NCI-H345 treated with DMSO at 0.1 percent for 48 hours (cell line): ENCODE results near the gene OR51V1.
"Not testable (repeated sequence)": the region's sequence is repeated elsewhere in the genome, so short reads cannot be mapped to it uniquely, and the experiment has no call there.

ENCODE experiments used
- DNase-seq: peaks from one replicate; lab custom pipeline; 2025; ENCODE audit not compliant: unreplicated experiment; lab: John Stamatoyannopoulos, UW

Gene OR51V1

DNA sequence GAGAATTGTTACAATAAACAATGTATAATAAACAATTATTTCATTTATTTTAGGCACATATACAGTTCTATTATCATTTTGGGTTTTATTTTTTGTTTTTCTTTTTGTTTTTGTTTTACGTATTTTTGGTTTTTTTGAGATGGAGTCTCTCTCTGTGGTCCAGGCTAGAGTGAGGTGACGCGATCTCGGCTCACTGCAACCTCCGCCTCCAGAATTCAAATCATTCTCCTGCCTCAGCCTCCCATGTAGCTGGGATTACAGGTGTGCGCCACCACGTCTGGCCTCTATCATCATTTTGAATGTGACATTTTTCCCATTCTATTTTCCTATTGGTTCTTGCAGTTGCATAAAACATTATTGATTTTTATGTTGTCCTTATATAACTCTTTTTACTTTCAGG is 25.5 kb downstream of the OR51V1 start:
- no peak for DNase-seq

DNA sequence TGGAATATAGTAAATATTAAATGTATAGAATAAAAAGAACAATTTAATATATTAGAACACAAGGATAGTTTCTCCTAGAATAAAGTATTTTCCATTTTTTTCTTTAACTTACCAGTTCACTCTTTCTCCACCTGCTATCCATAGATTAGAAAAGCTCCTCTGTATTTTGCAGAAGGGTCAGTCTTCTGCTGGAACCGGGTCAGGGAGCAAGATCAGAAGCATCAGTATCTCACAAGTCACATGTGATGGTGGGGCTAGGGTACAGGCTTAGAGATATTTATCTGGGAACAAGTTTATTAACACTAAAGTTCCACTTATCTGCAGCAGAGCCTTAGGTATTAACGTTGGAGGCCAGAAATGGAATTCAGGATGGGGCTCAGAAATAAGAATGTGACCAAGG is 28.6 kb downstream of the OR51V1 start:
- no peak for DNase-seq

DNA sequence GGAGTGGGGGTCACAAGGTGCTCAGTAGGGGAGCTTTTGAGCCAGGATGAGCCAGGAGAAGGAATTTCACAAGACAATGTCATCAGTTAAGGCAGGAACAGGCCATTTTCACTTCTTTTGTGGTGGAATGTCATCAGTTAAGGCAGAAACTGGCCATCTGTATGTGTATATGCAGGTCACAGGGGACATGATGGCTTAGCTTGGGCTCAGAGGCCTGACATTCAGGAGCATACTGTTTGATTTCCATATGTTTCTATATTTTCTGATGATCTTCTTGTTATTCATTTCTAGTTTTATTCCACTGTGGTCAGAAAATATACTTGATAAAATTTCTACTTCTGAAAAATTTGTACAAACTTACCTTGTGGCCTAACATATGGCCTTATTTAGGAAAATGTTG is 34.6 kb downstream of the OR51V1 start:
- DNase-seq, result not testable (repeated sequence)

DNA sequence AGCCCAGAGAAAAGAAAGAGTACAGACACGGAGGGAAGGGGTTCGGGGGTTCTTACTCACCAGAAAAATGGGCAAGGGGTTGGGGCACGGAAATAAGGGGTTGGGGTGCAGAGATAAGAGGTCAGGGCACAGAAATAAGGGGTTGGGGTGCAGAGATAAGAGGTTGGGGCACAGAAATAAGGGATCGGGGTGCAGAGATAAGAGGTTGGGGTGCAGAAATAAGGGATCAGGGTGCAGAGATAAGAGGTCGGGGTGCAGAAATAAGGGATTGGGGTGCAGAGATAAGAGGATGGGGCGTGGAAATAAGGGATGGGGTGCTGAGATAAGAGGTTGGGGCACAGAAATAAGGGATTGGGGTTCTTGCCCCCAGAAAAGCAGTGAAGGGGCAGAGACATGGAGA is 35.7 kb downstream of the OR51V1 start:
- not testable (repeated sequence) for DNase-seq

DNA sequence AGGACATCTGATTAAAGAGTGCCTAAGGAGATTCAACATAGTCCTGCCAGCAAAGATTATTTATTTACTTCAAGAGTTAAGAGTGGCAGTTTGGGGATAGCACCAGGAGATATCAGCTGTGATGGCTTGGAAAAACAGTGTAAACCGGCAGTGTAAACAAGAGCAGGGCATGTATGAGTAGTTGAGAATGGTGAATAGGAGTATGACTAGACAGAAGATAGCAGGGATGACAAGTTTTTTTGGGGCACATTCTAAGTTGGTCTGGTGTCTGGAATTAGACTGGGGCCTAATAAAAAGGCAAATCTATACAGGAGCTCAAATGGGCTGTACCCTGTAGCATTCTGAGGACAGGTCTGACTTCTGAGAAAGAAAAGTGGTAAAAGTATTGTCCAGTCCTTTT is 39.4 kb downstream of the OR51V1 start:
- not testable (repeated sequence) for DNase-seq

DNA sequence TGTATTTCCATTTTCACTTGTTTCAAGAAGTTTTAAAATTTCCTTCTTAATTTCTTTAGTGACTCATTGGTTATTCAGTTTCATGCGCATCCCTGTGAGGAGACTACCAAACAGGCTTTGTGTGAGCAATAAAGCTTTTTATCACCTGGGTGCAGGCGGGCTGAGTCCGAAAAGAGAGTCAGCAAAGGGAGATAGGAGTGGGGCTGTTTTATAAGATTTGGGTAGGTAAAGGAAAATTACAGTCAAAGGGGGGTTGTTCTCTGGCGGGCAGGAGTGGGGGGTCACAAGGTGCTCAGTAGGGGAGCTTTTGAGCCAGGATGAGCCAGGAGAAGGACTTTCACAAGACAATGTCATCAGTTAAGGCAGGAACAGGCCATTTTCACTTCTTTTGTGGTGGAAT is 40.3 kb downstream of the OR51V1 start:
- DNase-seq, result not testable (repeated sequence)

DNA sequence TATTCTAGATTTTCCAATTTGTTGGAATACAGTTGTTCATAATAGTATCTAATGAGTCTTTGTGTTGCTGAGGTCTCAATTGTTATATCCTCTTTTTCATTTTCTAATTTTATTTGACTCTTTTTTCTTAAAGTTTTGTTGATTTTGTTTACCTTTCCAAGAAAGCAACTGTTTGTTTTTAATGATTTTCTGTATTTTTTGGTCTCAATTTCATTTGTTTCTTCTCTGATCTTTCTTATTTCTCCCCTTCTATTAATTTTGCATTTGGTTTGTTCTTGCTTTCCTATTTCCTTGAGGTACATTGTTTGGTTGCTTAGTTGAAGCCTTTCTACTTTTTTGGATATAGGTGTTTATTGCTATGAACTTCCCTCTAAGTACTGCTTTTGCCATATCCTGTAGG is 40.7 kb downstream of the OR51V1 start:
- no peak for DNase-seq

DNA sequence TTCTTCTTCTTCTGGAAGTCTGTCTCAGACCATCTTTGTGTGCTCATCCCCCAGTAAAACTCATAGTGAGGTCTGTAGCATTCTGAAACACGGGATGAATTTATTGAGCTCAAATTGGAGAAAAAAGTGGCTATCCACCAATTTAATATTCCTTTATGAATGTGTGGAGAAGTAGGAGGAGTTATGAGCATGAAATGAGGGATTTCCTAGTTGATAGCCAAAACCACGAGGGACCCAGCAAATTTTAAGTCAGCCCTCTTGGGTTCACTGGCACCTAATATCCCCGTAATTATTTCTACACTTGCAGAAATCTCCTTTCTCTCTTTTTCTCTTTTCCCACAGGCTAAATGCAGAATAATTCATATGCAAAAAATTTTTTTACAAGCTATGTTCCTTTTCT is 45.8 kb downstream of the OR51V1 start, which contains the start of gene OR52A1:
Gene OR52A1, minus strand, starts transcription at position 101 of the 400 bp plus-strand sequence. CDS start 2,388 bp downstream, outside the sequence.
- DNase-seq, result no peak

DNA sequence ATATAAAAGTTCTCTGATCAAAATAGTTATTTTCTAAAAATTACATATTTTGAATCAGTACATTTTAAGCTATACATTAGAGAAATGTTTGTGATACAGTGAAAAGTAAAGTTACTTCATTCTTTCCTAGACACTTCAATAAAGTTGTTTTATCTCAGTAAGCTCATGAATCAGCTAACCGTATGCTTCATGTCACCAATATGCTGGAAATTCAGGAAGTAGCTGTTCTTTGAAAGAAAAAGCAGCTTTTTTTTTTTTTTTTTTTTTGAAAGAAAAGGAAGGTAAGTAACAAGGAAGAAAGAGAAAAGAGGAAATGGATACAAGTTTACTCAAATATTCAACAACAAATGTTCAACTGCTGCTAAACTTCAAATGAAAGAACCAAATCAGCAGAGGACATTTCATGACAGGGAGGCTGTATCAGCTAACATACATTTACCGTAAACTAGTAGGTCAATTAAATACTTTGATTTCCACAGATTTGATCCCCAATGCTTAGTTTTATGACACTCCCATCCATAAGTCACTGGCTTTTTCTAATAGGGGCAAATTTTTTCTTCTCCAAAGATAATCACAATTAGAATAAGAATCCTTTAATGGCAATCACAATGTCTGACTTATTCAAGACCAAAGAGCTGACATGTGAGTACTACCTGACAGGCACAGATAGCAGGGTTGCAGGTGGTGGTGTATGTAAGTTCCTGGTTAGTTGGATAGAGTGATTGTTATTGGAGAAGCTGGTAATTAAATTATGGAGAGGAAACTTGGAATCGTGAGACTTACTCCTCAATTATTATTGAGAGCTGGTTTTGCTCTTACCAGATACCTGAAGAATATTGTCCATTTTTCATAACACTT is 46.7 kb downstream of the OR51V1 start:
- DNase-seq, result no peak

DNA sequence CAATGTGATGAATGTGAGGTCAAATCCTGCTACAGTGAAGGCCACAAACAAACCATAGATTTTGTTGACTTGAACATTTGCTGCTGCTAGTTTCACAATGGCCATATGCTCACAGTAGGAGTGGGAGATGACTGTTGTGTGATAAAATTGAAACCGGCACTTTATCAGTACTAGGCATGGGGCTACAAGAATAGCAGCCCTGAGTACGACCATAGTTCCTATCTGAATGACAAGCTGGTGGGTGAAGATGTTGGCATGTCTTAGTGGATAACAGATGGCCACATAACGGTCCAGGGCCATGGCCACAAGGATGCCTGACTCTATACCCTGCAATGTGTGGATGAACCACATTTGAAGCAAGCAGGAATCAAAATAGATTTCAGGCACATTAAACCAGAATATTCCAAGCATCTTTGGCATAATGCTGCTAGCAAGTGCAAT is 48.7 kb downstream of the OR51V1 start:
- DNase-seq, result no peak
